ENCODE data around the gene YWHAG.
"Not testable (repeated sequence)": the region's sequence is repeated elsewhere in the genome, so short reads cannot be mapped to it uniquely, and the experiment has no call there.

The YWHAG gene

GRCh38 chr7:76291351-76292212 lies 67.2 kb downstream of the YWHAG start:
- peak; percentile 67 for ATAC-seq (replicated peaks; ENCODE audit: extremely low read depth, poor library complexity, severe bottlenecking)
- peak; percentile 74 to 90 for DNase-seq (ENCODE audit: low spot score in 2 of 2)
- Mint-ChIP-seq H3K9me3 (no peaks in the 10 kb centered on the region), H3K4me1 (peaks cover 7% of the 10 kb centered on the region), H3K27ac (ENCODE audit: low read depth) (peak overlapping the region; percentile 30), H3K4me3 (no peak overlapping the region), H3K27me3 (no peaks in the 10 kb centered on the region), H3K36me3 (ENCODE audit: insufficient read depth) (no peaks in the 10 kb centered on the region)

DNA sequence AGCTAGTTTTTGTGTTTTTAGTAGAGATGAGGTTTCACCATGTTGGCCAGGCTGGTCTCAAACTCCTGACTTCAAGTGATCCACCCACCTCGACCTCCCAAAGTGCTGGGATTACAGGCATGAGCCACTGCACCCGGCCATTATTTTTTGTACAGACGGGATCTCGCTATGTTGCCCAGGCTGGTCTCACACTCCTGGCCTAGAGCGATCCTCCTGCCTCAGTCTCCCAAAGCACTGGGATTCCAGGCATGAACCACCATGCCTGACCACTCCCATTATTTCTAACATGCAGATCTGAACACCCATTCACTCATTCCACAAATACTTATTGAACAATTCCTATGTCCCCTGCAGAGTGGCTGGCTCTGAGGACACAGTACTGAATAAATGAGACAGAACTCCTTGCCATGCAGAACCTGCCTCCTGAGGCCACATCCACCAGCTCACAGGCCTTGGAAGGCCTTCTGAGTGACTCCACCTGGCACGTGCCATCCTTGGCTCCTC lies 67.9 kb downstream of the YWHAG start:
- H3K27me3 Mint-ChIP-seq; H3K9me3 Mint-ChIP-seq; DNase-seq (ENCODE audit: low spot score in 2 of 2); H3K4me1 Mint-ChIP-seq; H3K4me3 Mint-ChIP-seq; H3K36me3 Mint-ChIP-seq (ENCODE audit: insufficient read depth); ATAC-seq (replicated peaks; ENCODE audit: extremely low read depth, poor library complexity, severe bottlenecking): not testable (repeated sequence)
- peak overlapping the region; percentile 30 for H3K27ac Mint-ChIP-seq (ENCODE audit: low read depth)

- peaks cover 29% of the 10 kb centered on the region for H3K27me3 Mint-ChIP-seq
- H3K27ac Mint-ChIP-seq (ENCODE audit: low read depth), result no peak overlapping the region
- no peak overlapping the region for H3K4me3 Mint-ChIP-seq
- no peaks in the 10 kb centered on the region for H3K36me3 Mint-ChIP-seq (ENCODE audit: insufficient read depth)
- no peak for DNase-seq (ENCODE audit: low spot score in 2 of 2)
- no peaks in the 10 kb centered on the region for H3K9me3 Mint-ChIP-seq
- H3K4me1 Mint-ChIP-seq, result peaks cover 11% of the 10 kb centered on the region
- no peak for ATAC-seq (replicated peaks; ENCODE audit: extremely low read depth, poor library complexity, severe bottlenecking)
Measured at GRCh38 chr7:76286842-76287403, 71.9 kb downstream of the YWHAG start.

DNA sequence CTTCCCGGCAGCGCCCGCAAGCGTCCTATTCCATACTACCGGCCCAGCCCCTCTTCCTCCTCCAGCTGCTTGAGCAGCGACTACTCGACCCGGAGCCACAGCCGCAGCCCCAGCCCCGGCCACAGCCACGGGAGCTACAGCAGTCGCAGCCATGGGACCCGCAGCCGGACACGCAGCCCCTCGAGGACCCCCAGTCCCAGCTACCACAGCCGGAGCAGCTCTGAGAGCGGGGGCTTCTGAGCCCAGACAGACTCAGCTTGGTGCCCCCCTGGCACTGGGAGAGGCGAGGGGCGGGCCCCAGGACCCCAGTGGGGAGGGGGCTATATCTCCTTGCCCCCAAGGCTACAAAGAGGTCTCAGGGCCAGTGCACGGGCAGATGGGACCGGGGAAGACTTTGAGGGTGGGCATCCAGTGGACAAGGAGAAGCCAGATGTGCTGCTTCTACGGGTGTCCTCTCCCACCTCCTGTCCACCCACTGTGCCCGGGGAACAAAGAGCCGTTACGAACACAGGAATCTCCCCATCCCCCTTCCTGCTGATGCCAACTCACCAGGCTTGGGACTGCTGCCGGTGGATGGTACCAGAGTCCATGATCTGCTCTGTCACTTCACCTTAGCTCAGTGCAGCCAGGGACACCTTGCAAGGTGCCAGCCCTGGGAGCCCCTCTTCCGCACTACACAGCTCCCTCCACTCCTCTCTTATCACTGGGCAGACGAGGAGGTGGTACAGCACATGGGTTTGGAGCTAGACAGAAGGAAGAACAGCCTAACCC lies 73.0 kb downstream of the YWHAG start:
- peaks cover 40% of the 10 kb centered on the region for H3K27me3 Mint-ChIP-seq
- H3K9me3 Mint-ChIP-seq, result no peaks in the 10 kb centered on the region
- DNase-seq (ENCODE audit: low spot score in 2 of 2) (no peak), ATAC-seq (replicated peaks; ENCODE audit: extremely low read depth, poor library complexity, severe bottlenecking) (no peak)
- peaks cover 13% of the 10 kb centered on the region for H3K4me1 Mint-ChIP-seq
- H3K27ac Mint-ChIP-seq (ENCODE audit: low read depth), result no peak overlapping the region
- peaks cover 2% of the 10 kb centered on the region for H3K36me3 Mint-ChIP-seq (ENCODE audit: insufficient read depth)
- H3K4me3 Mint-ChIP-seq, result no peak overlapping the region

GRCh38 chr7:76283254-76284159 lies 75.3 kb downstream of the YWHAG start:
- peaks cover 61% of the 10 kb centered on the region for H3K27me3 Mint-ChIP-seq
- H3K9me3 Mint-ChIP-seq, result no peaks in the 10 kb centered on the region
- H3K27ac Mint-ChIP-seq (ENCODE audit: low read depth), result no peak overlapping the region
- DNase-seq (ENCODE audit: low spot score in 2 of 2) (no peak), ATAC-seq (replicated peaks; ENCODE audit: extremely low read depth, poor library complexity, severe bottlenecking) (no peak)
- peak overlapping the region; percentile 41 for H3K4me3 Mint-ChIP-seq
- peaks cover 15% of the 10 kb centered on the region for H3K4me1 Mint-ChIP-seq
- peaks cover 2% of the 10 kb centered on the region for H3K36me3 Mint-ChIP-seq (ENCODE audit: insufficient read depth)

- H3K27me3 Mint-ChIP-seq, result peaks cover 61% of the 10 kb centered on the region
- no peak for ATAC-seq (replicated peaks; ENCODE audit: extremely low read depth, poor library complexity, severe bottlenecking)
- no peaks in the 10 kb centered on the region for H3K9me3 Mint-ChIP-seq
- peak overlapping the region; percentile 75 for H3K4me3 Mint-ChIP-seq
- H3K4me1 Mint-ChIP-seq, result peaks cover 15% of the 10 kb centered on the region
- peaks cover 2% of the 10 kb centered on the region for H3K36me3 Mint-ChIP-seq (ENCODE audit: insufficient read depth)
- H3K27ac Mint-ChIP-seq (ENCODE audit: low read depth), result no peak overlapping the region
- no peak for DNase-seq (ENCODE audit: low spot score in 2 of 2)
Measured at GRCh38 chr7:76282344-76283253, 76.2 kb downstream of the YWHAG start.

- no peaks in the 10 kb centered on the region for H3K9me3 Mint-ChIP-seq
- peaks cover 61% of the 10 kb centered on the region for H3K27me3 Mint-ChIP-seq
Measured at GRCh38 chr7:76281706-76282343, 77.0 kb downstream of the YWHAG start.

DNA sequence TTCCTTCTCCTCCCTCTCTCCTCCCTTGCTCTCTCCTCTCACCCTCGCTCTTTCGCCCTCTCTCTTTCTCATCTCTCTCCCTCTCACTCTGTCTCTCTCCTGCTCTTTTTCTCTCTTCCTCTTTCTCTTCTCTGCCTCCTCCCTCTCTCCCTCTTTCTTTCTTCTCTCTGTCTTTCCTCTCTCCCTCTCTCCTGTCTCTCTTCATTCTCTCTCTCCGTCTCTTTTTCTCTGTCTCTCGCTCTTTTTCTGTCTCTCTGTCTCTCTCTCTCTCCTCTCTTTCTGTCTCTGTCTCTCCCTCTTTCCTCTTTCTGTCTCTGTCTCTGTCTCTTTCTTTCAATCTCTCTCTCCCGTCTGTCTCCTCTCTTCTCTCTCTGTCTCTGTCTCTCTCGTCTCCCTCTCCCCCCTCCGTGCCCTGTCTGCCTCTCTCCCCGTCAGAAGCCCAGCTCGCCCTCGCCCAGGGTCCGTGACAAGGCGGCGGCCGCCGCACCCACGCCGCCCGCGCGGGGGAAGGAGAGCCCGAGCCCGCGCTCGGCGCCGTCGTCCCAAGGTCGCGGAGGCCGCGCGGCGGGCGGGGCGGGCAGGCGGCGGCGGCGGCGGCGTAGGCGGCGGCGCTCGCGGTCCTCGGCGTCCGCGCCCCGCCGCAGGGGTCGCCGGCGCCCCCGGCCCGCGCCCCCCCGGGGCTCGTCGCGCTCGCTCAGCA lies 77.6 kb downstream of the YWHAG start:
- peak overlapping the region; percentile 68 for H3K4me3 Mint-ChIP-seq
- H3K9me3 Mint-ChIP-seq, result no peaks in the 10 kb centered on the region
- peak overlapping the region; percentile 30 for H3K27ac Mint-ChIP-seq (ENCODE audit: low read depth)

More at GRCh38 chr7:76281706-76282343, 77.0 kb downstream of the YWHAG start:
- Mint-ChIP-seq H3K36me3 (ENCODE audit: insufficient read depth) (peaks cover 2% of the 10 kb centered on the region), H3K27ac (ENCODE audit: low read depth) (no peak overlapping the region), H3K4me3 (peak overlapping the region; percentile 75), H3K4me1 (peaks cover 15% of the 10 kb centered on the region)
- ATAC-seq (replicated peaks; ENCODE audit: extremely low read depth, poor library complexity, severe bottlenecking) (no peak), DNase-seq (ENCODE audit: low spot score in 2 of 2) (no peak)

DNA sequence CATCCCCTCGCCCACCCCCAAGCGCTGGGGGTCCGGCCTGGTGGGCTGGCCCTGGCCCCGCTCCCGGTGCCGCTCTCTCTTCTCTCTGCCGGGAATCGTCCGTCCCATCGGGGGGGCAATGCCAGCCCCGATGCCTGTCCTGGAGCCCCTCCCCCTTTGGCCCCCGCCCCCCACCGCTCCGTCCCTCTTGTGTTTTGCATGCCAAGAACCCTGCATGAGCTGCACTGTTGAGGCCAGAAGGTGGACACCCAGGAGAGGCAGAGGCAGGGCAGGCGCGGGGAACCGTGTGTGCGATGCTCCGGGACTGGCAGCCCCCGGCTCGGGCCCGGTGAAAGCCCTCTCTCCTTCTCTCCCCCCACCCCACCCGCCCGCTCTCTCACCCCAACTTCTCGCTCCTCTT lies 78.4 kb downstream of the YWHAG start:
- Mint-ChIP-seq H3K4me1 (peaks cover 15% of the 10 kb centered on the region), H3K27ac (ENCODE audit: low read depth) (peak overlapping the region; percentile 30), H3K36me3 (ENCODE audit: insufficient read depth) (peaks cover 2% of the 10 kb centered on the region), H3K9me3 (no peaks in the 10 kb centered on the region), H3K4me3 (peak overlapping the region; percentile 68), H3K27me3 (peaks cover 61% of the 10 kb centered on the region)
- ATAC-seq (replicated peaks; ENCODE audit: extremely low read depth, poor library complexity, severe bottlenecking) (no peak), DNase-seq (ENCODE audit: low spot score in 2 of 2) (no peak)

More for the DNA sequence above, 77.6 kb downstream of the YWHAG start:
- no peak for DNase-seq (ENCODE audit: low spot score in 2 of 2)
- no peak for ATAC-seq (replicated peaks; ENCODE audit: extremely low read depth, poor library complexity, severe bottlenecking)
- Mint-ChIP-seq H3K36me3 (ENCODE audit: insufficient read depth) (peaks cover 2% of the 10 kb centered on the region), H3K4me1 (peaks cover 15% of the 10 kb centered on the region), H3K27me3 (peaks cover 61% of the 10 kb centered on the region)

DNA sequence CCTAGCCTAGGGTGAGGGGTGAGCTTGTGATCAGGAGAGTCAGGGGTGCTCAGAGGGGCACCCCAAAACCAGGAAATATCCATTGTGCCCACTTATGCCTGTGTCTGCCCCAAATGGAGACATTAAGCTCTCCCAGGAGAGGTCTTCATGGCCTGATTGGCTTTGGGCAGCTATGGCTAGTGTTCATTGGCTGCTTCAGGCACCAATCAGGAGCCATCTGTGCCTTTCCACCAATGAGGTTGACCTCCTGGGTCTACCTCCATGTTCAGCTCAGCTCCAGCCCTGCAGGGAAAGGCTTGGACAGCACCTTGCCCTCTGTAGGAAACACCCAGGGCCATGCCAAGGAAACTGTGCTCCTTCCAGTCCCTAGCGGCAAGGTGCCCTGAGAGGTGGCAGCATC lies 80.3 kb downstream of the YWHAG start:
- Mint-ChIP-seq H3K4me3 (no peak overlapping the region), H3K36me3 (ENCODE audit: insufficient read depth) (peaks cover 2% of the 10 kb centered on the region), H3K4me1 (peaks cover 15% of the 10 kb centered on the region), H3K27ac (ENCODE audit: low read depth) (no peak overlapping the region), H3K9me3 (no peaks in the 10 kb centered on the region), H3K27me3 (peaks cover 50% of the 10 kb centered on the region)
- DNase-seq (ENCODE audit: low spot score in 2 of 2) (no peak), ATAC-seq (replicated peaks; ENCODE audit: extremely low read depth, poor library complexity, severe bottlenecking) (no peak)
